Neural crest cell (in vitro differentiated cells): Measurements from ENCODE around the gene FOXM1. TPM values are rescaled to one million over a fixed set of nuclear protein-coding genes. Genes with fewer than 3 reads are reported as not detected.
A peak's percentile ranks its signal among the peaks of the same experiment; 100 is the strongest.

Source experiments
- DNase-seq: peaks from one replicate; pipeline ENCODE4 v3.0.0; 2021; ENCODE audit warnings: low read depth, mixed read lengths, low spot score
- H3K27ac Mint-ChIP-seq: one replicate; pipeline ENCODE4 v1.8.0; 2021; ENCODE audit warnings: mild to moderate bottlenecking, mixed read lengths; ENCODE audit not compliant: unreplicated experiment
- H3K27me3 Mint-ChIP-seq: 2 replicates; pipeline ENCODE4 v1.8.0; 2021; ENCODE audit warnings: low read depth, mild to moderate bottlenecking, mixed read lengths
- H3K36me3 Mint-ChIP-seq: 2 replicates; pipeline ENCODE4 v1.8.0; 2021; ENCODE audit warnings: low read depth, mild to moderate bottlenecking, mixed read lengths
- H3K4me1 Mint-ChIP-seq: 2 replicates; pipeline ENCODE4 v1.8.0; 2021; ENCODE audit warnings: mixed read lengths
- H3K4me3 Mint-ChIP-seq: one replicate; pipeline ENCODE4 v1.8.0; 2021; ENCODE audit warnings: mild to moderate bottlenecking, mixed read lengths
- H3K9me3 Mint-ChIP-seq: 2 replicates; pipeline ENCODE4 v1.8.0; 2021; ENCODE audit warnings: mixed read lengths
- total RNA-seq: library from RNA; stranded (reverse); gene quantifications from 2 replicates; pipeline ENCODE4 v1.2.1, GENCODE V29; 2021
- TF ChIP-seq, protein P1 (sequence below): fragments of 200-600 bp; sonication (generic); conservative IDR thresholded peaks from 2 replicates; pipeline ENCODE4 v1.5.0; 2021; ENCODE audit warnings: antibody characterized with exemption, mild to moderate bottlenecking

The FOXM1 gene
- total RNA-seq, 1 donor from 2014 or later = 147 TPM

DNA sequence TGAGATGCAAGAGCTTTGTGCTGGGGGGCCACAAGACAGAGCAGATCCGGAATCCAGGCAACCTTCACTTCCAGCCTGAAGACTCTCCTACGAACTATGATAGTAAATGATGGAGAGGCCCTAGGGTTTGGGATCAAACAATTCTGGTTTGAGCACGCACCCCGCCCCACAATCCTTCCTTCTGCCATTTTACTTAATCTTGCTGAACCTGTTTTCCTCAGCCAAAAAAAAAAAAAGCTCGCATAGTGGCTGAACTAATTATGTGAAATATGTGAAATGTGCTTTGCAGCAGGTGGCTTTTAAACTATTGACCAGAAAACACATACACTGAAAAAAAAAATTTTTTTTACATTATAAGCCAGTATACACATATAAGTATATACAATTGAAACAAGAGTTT, 65.2 kb downstream of the FOXM1 start:
- Mint-ChIP-seq H3K27me3 (no peaks in the 10 kb centered on the region), H3K27ac (no peak overlapping the region), H3K4me3 (peak overlapping the region; percentile 45), H3K36me3 (no peaks in the 10 kb centered on the region), H3K4me1 (peaks cover 14% of the 10 kb centered on the region), H3K9me3 (no peaks in the 10 kb centered on the region)
- no peak for DNase-seq
- TF ChIP-seq, protein P1, sequence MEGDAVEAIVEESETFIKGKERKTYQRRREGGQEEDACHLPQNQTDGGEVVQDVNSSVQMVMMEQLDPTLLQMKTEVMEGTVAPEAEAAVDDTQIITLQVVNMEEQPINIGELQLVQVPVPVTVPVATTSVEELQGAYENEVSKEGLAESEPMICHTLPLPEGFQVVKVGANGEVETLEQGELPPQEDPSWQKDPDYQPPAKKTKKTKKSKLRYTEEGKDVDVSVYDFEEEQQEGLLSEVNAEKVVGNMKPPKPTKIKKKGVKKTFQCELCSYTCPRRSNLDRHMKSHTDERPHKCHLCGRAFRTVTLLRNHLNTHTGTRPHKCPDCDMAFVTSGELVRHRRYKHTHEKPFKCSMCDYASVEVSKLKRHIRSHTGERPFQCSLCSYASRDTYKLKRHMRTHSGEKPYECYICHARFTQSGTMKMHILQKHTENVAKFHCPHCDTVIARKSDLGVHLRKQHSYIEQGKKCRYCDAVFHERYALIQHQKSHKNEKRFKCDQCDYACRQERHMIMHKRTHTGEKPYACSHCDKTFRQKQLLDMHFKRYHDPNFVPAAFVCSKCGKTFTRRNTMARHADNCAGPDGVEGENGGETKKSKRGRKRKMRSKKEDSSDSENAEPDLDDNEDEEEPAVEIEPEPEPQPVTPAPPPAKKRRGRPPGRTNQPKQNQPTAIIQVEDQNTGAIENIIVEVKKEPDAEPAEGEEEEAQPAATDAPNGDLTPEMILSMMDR = no peak

Other genes starting within 250 kb of the FOXM1 start
- gene FKBP4, start 82.2 kb downstream of the FOXM1 start, total RNA-seq = 102 and 113 TPM in 2 replicates
- 38.8 and 43.5 TPM in 2 replicates for gene ITFG2, start 64.5 kb downstream of the FOXM1 start, total RNA-seq
- gene NRIP2, start 42.1 kb downstream of the FOXM1 start, total RNA-seq = not detected in 2 replicates
- 0.25 TPM in 1 of 2 replicates, not detected in the other for gene TEX52, start 20.1 kb downstream of the FOXM1 start, total RNA-seq
- 55.5 and 60.5 TPM in 2 replicates for gene RHNO1, start within 50 bp of the FOXM1 start, total RNA-seq
- gene TULP3, start 13.7 kb upstream of the FOXM1 start, total RNA-seq = 28.8 and 30.2 TPM in 2 replicates
- gene TEAD4, start 82.2 kb upstream of the FOXM1 start, total RNA-seq = 28.6 and 30.9 TPM in 2 replicates
- gene TSPAN9, start 200.2 kb upstream of the FOXM1 start, total RNA-seq = 22.8 and 23.8 TPM in 2 replicates